HUES64 (cell line): ENCODE data around the gene CYFIP2.

Experiments
- H3K27ac ChIP-seq: 2 replicates; pipeline ENCODE4 v1.7.0; 2013; ENCODE audit warnings: low read depth, low read length, inconsistent platforms
- H3K27me3 ChIP-seq: 2 replicates; pipeline ENCODE4 v1.6.1; 2013; ENCODE audit warnings: mild to moderate bottlenecking, low read length; ENCODE audit not compliant: insufficient read depth
- H3K36me3 ChIP-seq: 2 replicates; pipeline ENCODE4 v1.6.1; 2013; ENCODE audit warnings: mild to moderate bottlenecking, low read length; ENCODE audit not compliant: insufficient read depth
- H3K4me1 ChIP-seq: 2 replicates; pipeline ENCODE4 v1.6.1; 2013; ENCODE audit warnings: mild to moderate bottlenecking, low read length, moderate library complexity; ENCODE audit not compliant: insufficient read depth
- H3K4me3 ChIP-seq: 2 replicates; pipeline ENCODE4 v1.5.1; 2013; ENCODE audit warnings: mild to moderate bottlenecking, low read length, moderate library complexity
- H3K9ac ChIP-seq: 2 replicates; pipeline ENCODE4 v1.6.1; 2013; ENCODE audit warnings: mild to moderate bottlenecking, low read depth, low read length
- H3K9me3 ChIP-seq: 2 replicates; pipeline ENCODE4 v1.6.1; 2013; ENCODE audit warnings: low read depth, low read length; ENCODE audit not compliant: insufficient read depth
- WGBS: fragments of 150-250, 120-280 bp; methylation state at CpG from one replicate; pipeline ENCODE4 v1.1.7; 2013; ENCODE audit warnings: missing lambda C conversion rate; 5-methylcytosine and 5-hydroxymethylcytosine counted together

The CYFIP2 gene

GRCh38 chr5:157362982-157363381, 97.1 kb downstream of the CYFIP2 start:
- no peaks in the 10 kb centered on the region for H3K27me3 ChIP-seq
- H3K4me1 ChIP-seq, result no peaks in the 10 kb centered on the region
- 95% methylated on average over 7 of the region's 7 CpGs for WGBS
- H3K36me3 ChIP-seq, result peaks cover 40% of the 10 kb centered on the region
- H3K9ac ChIP-seq, result no peak overlapping the region
- H3K27ac ChIP-seq, result no peak overlapping the region
- H3K9me3 ChIP-seq, result no peaks in the 10 kb centered on the region
- H3K4me3 ChIP-seq, result no peak overlapping the region

DNA sequence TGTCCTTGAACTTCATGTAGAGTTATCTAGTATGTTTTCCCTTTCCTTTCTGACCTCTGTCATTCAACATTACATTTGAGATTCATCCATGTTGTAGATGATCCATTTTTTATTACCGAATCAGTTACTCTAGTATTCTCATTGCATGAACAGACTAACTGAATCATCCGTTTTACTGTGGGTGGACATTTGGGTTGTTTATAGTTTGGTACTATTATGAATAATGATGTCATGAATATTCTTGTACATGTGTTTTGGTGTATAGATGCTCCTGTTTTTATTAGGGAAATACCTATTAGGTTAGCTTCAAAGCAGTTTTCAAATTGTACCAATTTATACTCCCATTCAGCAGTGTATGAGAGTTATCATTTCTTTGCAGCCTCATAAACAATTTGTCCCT, 99.8 kb downstream of the CYFIP2 start:
- Histone ChIP-seq H3K9me3 (no peaks in the 10 kb centered on the region), H3K27me3 (no peaks in the 10 kb centered on the region), H3K9ac (no peak overlapping the region), H3K4me1 (peaks cover 5% of the 10 kb centered on the region), H3K36me3 (peaks cover 20% of the 10 kb centered on the region), H3K4me3 (no peak overlapping the region), H3K27ac (no peak overlapping the region)
- 82% methylated on average over 2 of the region's 2 CpGs for WGBS

DNA sequence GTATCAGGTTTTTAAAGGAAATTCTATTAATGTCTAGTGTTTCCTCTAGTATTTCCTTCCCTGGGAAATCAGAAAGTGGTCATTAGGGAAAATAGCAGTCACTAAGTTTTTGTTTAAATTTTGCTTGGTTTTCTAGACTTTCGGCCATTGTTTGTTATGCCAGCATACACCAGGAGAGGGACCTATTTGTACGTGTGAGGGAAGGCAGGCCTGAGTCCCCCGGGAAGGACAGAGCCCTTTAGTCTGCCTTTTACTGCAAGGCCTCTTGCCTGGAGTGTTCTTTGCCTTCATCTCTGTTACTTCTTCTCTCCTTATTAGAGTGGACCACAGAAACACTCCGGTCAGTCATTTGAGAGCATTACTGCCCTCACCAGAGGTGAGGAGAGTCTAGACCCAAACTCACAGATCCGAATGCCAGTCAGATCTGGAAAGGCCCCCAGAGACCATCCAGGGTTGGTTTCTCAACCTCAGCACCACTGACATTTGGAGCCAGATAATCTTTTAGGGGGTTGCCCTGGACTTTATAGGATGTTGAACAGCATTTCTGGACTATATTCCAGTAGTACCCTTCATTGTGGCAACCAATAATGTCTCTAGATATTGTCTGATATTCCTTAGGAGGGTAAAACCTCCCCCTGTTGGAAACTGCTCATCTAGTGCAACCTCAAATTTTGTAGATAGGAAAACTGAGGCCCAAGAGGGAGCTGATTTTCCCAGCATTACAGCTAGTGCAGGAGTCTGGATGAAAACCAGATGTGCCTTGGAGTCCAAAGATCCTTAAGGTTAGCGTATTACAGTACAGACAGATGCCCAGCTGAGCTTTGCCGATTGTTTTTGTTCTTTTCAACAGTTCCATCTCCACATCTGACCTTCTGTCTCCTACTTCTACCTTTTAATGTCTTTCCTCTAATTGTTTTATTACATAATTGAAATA, 101.1 kb downstream of the CYFIP2 start:
- Histone ChIP-seq H3K27me3 (no peaks in the 10 kb centered on the region), H3K4me1 (peaks cover 18% of the 10 kb centered on the region), H3K36me3 (peaks cover 12% of the 10 kb centered on the region), H3K9me3 (no peaks in the 10 kb centered on the region), H3K27ac (no peak overlapping the region), H3K4me3 (no peak overlapping the region), H3K9ac (no peak overlapping the region)
- 74% methylated on average over 7 of the region's 7 CpGs for WGBS

DNA sequence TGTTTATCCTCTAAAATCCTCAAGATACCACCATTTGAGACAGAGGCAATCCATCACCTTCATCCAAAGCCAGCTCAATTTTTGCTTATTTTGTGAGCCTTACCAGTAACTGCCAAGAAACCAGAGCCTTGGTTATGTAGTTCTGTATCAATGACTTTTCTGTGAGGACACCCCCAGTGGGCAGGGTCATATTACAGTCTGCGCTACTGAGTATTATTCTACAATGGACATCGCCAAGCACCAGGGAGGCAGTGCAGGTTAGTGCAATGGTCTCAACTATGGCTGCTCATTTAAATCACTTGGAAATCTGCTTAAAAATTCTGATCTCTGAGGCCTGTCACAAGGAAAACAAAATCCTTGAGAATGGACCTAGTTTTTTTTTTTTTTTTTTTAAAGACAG, 103.6 kb downstream of the CYFIP2 start:
- H3K4me3 ChIP-seq, result no peak overlapping the region
- no peak overlapping the region for H3K9ac ChIP-seq
- H3K36me3 ChIP-seq, result peaks cover 7% of the 10 kb centered on the region; the same call in 1 of the 2 replicates
- no peak overlapping the region for H3K27ac ChIP-seq
- no peaks in the 10 kb centered on the region for H3K27me3 ChIP-seq
- H3K4me1 ChIP-seq, result peaks cover 21% of the 10 kb centered on the region
- H3K9me3 ChIP-seq, result no peaks in the 10 kb centered on the region
- WGBS, result 98% methylated on average over 2 of the region's 2 CpGs

GRCh38 chr5:157370967-157371366, 105.0 kb downstream of the CYFIP2 start:
- H3K36me3 ChIP-seq, result no peaks in the 10 kb centered on the region
- peaks cover 21% of the 10 kb centered on the region for H3K4me1 ChIP-seq
- H3K27me3 ChIP-seq, result no peaks in the 10 kb centered on the region
- WGBS, result 44% methylated on average over 6 of the region's 6 CpGs
- H3K27ac ChIP-seq, result peak overlapping the region; percentile 5; the same call in 1 of the 2 replicates
- peak overlapping the region; percentile 49; the same call in 1 of the 2 replicates for H3K9ac ChIP-seq
- H3K4me3 ChIP-seq, result no peak overlapping the region
- no peaks in the 10 kb centered on the region for H3K9me3 ChIP-seq

DNA sequence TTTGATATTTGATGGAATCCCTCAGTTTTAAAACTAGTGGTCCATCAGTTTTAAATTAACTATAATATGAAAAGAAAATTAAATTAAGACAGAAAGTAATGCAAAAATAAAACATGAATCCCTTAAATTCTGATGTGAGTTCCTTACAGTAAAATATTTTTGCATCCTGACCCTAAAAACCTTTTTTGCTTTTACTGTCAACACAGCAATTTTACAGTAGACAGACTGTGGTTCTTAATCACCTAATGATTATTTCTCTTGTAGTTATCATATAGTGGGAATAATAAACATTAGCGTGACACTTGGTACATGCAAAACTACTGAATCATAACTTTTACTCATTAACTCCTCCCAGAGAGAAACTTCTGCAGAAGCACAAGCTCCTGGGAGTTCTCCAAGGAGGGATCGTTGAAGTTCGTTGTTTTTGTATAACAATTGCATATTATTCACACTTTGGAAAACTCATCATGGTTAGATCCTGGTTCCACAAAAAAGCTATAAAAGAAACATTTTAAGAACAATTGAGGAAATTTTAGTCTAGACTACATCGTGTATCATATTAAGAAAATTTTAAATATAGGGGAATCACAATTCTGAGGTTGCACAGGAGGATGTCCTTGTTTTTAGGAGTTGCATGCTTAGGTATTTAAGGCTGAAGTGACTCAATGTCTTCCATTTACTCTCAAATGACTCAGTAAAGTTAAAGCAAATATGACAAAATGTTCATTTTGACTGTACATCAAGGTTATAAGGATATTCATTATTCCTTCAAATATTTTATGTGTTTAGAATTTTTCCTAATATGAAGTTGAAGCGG, 105.9 kb downstream of the CYFIP2 start:
- H3K36me3 ChIP-seq, result no peaks in the 10 kb centered on the region
- WGBS, result 82% methylated on average over 3 of the region's 5 CpGs
- H3K4me3 ChIP-seq, result no peak overlapping the region
- no peak overlapping the region for H3K27ac ChIP-seq
- H3K9ac ChIP-seq, result peak overlapping the region; percentile 4; the same call in 1 of the 2 replicates
- peaks cover 21% of the 10 kb centered on the region for H3K4me1 ChIP-seq
- H3K27me3 ChIP-seq, result no peaks in the 10 kb centered on the region
- H3K9me3 ChIP-seq, result no peaks in the 10 kb centered on the region

- WGBS, result 94% methylated on average over 4 of the region's 4 CpGs
- H3K27me3 ChIP-seq, result no peaks in the 10 kb centered on the region
- H3K4me3 ChIP-seq, result no peak overlapping the region
- H3K9ac ChIP-seq, result no peak overlapping the region
- H3K9me3 ChIP-seq, result no peaks in the 10 kb centered on the region
- H3K4me1 ChIP-seq, result peaks cover 21% of the 10 kb centered on the region
- no peak overlapping the region for H3K27ac ChIP-seq
- no peaks in the 10 kb centered on the region for H3K36me3 ChIP-seq
These were observed 106.5 kb downstream of the CYFIP2 start for GRCh38 chr5:157372472-157372822.

- H3K4me1 ChIP-seq, result peaks cover 3% of the 10 kb centered on the region; the same call in 1 of the 2 replicates
- 93% methylated on average over 6 of the region's 6 CpGs for WGBS
- H3K36me3 ChIP-seq, result peaks cover 14% of the 10 kb centered on the region
These were observed 112.6 kb downstream of the CYFIP2 start for GRCh38 chr5:157378509-157378908.

DNA sequence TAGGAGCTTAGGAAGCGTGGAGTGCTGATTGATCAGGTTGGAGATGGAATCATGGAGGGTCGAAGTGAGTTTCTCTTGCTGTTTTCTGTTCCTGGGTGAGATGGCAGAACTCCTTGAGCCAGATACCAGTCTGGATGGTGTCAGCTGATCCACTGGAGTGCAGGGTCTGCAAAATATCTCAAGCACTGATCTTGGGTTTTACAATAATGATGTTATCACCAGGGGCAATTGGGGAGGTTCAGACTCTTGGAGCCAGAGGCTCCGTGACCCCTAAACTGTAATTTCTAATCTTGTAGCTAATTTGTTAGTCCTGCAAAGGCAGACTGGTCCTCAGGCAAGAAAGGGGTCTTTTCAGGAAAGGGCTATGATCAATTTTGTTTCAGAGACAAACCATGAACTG, 114.1 kb downstream of the CYFIP2 start:
- Histone ChIP-seq H3K4me1 (peaks cover 13% of the 10 kb centered on the region; the same call in 1 of the 2 replicates), H3K9me3 (no peaks in the 10 kb centered on the region), H3K36me3 (peaks cover 21% of the 10 kb centered on the region), H3K9ac (no peak overlapping the region), H3K27ac (no peak overlapping the region), H3K27me3 (no peaks in the 10 kb centered on the region), H3K4me3 (no peak overlapping the region)
- 89% methylated on average over 3 of the region's 3 CpGs for WGBS

More at GRCh38 chr5:157378509-157378908, 112.6 kb downstream of the CYFIP2 start:
- no peak overlapping the region for H3K27ac ChIP-seq
- H3K27me3 ChIP-seq, result no peaks in the 10 kb centered on the region
- H3K9me3 ChIP-seq, result no peaks in the 10 kb centered on the region
- no peak overlapping the region for H3K4me3 ChIP-seq
- no peak overlapping the region for H3K9ac ChIP-seq

DNA sequence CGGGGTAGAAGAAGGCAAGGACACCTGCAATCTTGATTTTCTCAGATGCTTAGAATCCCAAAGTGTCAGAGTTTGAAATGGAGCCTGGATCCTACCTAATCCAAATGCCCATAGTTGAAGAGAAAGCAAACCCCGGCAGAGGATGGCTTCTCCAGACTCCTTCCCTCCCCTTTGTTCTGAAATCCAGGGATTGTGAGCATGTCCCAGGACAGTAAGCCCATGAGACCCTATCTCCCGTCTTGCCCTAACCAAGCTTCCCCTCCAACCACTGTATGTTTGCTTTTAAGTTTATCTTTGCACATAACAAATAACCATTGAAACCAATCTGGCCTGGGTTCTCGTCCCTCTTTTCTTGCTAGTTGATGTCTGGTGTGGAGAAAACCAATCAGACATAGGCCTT, 115.8 kb downstream of the CYFIP2 start:
- Histone ChIP-seq H3K9ac (no peak overlapping the region), H3K27ac (no peak overlapping the region), H3K4me3 (no peak overlapping the region), H3K9me3 (no peaks in the 10 kb centered on the region), H3K36me3 (peaks cover 21% of the 10 kb centered on the region), H3K27me3 (no peaks in the 10 kb centered on the region), H3K4me1 (peaks cover 23% of the 10 kb centered on the region; the same call in 1 of the 2 replicates)
- WGBS, result 85% methylated on average over 4 of the region's 4 CpGs
